GM19240 (cell line): ENCODE data around the gene TMEM165.
"Not testable (repeated sequence)": the region's sequence is repeated elsewhere in the genome, so short reads cannot be mapped to it uniquely, and the experiment has no call there.

ENCODE experiments used
- DNase-seq: peaks from one replicate; pipeline ENCODE4 v3.0.0; 2011; ENCODE audit warnings: low spot score; ENCODE audit not compliant: insufficient read length

TMEM165 gene, protein sequence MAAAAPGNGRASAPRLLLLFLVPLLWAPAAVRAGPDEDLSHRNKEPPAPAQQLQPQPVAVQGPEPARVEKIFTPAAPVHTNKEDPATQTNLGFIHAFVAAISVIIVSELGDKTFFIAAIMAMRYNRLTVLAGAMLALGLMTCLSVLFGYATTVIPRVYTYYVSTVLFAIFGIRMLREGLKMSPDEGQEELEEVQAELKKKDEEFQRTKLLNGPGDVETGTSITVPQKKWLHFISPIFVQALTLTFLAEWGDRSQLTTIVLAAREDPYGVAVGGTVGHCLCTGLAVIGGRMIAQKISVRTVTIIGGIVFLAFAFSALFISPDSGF

DNA sequence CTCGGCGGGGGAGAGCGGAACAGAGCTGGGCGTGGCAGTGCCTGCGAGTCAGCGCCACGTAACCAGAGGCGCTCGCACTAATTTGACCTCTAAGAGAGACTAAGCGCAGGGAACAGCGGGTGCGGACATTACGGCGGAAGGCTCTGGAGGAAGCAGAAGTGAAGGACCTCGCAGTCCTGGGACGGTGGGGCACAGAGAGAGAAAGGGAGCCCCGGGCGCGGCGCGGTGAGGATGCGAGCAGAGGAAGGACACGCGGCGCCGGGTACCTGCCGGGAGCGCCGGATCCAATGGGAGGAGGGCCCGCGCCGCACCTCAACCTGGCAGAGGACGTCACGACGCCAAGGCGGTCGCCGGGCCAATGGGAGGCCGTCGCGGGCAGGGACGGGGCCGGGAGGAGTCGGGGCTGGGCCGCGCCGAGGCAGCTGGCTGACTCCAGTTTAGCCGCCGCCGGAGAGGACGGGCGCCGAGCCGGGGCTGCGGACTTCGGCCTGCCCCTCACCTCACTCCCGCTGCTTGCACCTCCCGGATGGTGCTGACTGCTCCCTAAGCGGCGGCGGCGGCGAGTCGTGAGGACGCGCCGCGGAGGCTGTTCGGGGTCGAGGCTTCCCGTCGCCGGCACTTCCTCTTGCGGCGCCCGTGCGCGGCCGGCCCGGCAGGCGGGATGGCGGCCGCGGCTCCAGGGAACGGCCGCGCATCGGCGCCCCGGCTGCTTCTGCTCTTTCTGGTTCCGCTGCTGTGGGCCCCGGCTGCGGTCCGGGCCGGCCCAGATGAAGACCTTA lies at the start of gene TMEM165:
Gene TMEM165 (plus strand): TSS at position 429 of the 779 bp plus-strand sequence. CDS start 233 bp downstream, at position 662.
- DNase-seq, result peak; percentile 82

DNA sequence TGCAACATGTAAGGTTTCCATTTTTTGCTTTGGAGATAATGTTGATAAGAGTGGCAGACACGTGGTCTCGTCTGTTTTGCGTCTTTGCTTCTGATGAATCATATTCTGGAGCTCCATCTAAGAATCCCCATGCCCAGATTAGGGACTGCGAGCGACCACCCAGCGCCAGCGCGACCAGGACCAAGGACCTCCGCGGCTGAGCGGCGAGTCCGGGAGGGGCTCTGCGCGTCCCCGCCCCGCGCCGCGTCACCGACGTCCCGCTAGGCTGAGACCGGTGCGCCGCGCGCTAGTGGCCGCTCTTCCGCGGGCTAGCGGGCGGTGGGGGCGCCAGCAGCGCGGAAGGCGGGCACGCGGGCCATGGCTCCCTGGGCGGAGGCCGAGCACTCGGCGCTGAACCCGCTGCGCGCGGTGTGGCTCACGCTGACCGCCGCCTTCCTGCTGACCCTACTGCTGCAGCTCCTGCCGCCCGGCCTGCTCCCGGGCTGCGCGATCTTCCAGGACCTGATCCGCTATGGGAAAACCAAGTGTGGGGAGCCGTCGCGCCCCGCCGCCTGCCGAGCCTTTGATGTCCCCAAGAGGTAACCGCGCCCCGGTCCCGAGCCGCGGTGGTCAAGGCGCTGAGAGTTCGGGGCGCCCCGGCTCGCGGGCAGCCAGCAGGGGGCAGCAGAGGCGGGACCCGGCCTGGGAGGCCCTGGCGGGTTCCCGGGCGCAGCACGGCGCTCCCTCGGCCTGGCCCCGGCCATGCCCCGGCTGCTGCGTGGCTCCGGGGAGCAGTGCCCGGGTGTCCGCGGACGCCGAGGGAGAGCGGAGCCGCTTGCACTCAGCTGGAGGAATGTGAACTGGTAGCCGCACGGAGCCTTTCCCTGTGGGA lies 49.5 kb upstream of the TMEM165 start, which contains the start of gene SRD5A3:
Gene SRD5A3 (plus strand): TSS at position 263 of the 871 bp plus-strand sequence. CDS start 95 bp downstream, at position 358.
- DNase-seq, result peak; percentile 75

DNA sequence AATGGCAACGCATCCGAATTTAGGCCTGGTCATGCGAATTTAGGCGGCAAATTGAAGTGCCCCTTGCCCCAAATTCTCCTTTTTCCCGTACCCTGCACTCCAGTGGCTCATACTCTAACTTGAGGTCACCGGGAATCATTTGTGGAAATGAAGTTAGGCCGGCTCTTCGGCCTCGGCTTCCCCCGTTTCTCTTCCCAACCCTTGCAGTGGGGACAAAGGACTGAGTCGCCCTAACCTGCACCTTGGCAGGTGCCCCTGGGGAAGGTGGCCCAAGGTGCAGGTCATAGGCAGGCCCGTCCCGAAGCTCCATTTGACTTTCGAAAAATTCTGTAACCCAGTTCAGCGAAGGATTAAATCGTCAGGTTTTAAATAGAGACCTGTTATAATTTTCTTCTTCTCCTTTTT lies 48.9 kb upstream of the TMEM165 start:
- no peak for DNase-seq

DNA sequence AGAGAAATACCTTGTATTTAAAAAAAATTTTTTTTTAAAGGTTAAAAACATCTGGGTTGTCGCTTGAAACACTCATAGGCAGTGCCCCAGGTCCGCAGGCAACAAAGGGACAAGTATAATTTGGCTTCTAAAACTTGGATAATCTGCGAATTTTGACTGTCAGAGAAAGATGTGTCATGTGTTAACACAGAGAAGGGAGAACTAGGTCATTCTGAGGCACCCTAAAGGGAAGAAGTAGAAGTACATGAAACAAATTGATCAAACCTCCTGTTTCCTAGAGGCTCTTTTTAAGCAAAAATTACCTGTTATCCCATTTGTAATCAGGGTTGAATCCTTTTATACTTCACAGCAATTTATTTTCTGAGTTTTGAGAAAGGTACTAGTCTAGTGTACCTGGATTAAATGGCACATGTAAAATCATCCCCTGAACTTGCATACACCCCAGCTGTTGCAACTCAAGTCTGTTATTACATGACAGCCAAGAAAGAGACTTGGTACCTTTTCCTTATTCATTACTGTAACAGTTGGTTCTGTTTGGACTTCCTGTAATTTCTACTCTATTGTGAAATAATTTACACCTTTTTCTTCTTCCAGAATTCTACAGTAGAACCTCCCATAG lies 48.0 kb upstream of the TMEM165 start:
- no peak for DNase-seq

DNA sequence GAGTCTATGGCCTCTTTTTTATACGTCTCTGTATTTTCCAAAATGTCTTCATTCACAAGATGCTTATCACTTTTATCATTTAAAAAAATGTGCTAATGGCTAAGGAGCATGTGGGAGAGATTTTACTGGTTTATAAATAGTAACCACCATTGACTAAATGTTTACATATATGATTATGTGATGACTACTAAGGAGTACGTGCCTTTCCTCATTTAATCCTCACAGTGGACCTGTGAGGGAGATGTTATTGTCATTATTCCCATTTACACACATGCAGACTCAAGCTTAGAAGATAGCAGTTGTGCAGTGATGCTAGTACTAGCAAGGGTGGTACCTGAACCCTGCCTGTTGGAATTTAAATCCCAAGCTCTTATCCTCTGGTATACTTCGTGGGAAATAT lies 47.3 kb upstream of the TMEM165 start:
- no peak for DNase-seq

DNA sequence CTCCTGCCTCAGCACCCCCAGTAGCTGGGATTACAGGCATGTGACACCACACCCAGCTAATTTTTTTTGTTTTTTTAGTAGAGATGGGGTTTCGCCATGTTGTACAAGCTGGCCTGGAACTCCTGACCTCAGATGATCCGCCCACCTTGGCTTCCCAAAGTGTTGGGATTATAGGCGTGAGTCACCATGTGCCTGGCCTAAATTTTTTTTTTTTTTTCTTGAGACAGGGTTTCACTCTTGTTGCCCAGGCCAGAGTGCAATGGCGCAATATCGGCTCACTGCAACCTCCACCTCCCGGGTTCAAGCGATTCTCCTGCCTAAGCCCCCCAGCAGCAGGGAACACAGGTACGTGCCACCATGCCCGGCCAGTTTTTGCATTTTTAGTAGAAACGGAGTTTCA lies 44.9 kb upstream of the TMEM165 start:
- DNase-seq, result not testable (repeated sequence)

DNA sequence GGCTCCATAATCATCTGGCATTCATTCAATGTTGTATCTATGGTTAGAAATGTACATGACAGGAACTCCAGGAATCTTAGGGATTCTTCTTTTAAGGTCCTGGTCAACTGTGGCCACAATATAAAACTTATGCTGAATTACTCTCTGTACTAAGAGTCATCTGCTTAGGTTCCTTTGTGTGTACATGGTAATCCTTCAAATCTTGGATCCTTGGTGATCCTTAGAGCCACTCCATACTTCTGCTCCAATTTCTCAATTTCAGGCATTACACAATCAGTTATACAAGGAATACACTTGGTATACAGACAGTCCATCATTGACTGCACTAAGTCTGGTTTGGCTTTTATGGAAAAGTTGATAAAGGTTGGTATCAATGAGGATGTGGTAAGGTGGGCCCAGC lies 43.9 kb upstream of the TMEM165 start:
- DNase-seq, result no peak

DNA sequence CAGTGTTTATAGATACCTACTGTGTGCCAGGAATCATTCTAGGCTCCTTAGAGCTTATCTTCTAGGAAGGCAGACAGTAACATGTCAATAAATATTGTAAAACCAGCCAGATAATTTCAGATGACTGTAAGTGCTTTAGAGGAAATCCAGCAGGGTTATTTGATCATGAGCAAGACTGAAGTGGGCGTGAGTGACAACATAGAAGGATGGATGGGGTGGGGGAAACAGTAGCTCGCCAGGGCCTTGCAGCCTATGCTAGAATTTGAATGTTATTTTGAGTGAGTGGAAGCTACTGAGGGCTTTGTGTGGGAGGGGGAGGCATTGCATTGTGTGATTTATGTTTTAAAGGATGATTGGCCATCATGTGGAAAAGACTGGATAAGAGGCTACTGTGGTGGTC lies 43.0 kb upstream of the TMEM165 start:
- no peak for DNase-seq

DNA sequence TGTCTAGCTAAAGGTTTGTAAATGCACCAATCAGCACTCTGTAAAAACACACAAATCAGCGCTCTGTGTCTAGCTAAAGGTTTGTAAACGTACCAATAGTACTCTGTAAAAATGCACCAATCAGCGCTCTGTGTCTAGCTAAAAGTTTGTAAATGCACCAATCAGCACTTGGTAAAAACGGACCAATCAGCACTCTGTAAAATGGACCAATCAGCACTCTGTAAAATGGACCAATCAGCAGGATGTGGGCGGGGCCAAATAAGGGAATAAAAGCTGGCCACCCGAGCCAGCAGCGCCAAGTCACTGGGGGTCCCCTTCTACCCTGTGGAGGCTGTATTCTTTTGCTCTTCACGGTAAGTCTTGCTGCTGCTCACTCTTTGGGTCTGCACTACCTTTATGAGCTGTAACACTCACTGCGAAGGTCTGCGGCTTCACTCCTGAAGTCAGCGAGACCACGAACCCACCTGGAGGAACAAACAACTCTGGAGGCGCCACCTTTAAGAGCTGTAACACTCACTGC lies 42.5 kb upstream of the TMEM165 start:
- DNase-seq, result not testable (repeated sequence)

DNA sequence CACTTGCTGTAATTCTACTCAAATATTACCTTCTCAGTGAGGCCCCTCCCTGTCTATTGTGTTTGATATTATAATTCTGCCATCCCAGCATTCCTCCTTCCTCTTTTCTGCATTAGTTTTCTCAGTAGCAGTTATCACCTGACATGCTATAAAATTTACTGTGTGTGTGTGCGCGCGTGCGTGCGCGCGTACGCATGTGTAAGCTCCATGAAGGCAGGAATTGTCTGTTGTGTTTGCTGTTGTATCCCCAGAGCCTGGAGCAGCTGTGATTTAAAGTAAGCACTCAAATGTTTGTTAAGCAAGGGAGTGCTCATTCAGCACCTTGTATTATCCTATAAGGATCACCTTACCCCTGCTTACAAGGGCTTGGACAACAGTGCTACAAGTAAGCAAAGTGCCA lies 41.1 kb upstream of the TMEM165 start:
- no peak for DNase-seq

DNA sequence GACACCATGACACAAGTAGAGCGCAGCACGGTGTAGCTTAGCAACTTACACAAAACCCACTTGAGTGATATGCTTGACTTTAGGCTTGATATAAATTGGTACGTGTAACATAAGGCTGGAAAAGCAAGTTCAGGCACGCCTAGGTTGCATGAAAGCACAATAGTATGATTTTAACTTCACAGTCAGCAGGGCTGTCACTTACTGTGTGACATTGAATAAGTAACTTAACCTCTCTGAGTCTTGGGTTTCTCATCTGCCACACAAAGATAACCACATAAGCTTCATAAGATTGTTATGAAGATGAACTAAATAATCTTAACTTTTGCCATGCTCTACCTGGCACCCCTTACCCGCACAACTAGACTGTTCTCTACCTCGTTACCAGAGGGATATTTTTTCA lies 40.2 kb upstream of the TMEM165 start:
- DNase-seq, result no peak

DNA sequence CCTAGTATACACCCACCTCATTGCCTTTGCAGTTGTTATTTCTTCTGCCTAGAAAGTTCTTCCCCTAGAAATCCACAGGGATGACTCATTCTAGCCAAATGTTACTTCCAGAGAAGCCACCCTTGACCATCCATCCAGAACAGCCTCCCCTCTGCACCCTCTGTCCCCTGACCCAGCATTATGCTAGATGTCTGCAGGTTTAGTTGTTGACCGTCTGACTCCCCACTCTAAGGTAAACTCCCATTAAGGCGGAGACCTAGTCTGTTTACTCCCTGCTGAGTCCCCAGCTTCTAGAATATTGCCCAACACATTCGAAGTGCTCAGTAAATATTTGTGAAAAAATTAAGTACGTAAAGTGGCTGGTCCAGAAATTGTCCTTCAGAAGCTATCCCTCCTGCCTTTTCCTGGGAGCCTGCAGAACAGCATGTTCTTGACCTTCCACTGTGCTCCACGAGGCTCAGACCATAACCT lies 38.7 kb upstream of the TMEM165 start:
- DNase-seq, result no peak

DNA sequence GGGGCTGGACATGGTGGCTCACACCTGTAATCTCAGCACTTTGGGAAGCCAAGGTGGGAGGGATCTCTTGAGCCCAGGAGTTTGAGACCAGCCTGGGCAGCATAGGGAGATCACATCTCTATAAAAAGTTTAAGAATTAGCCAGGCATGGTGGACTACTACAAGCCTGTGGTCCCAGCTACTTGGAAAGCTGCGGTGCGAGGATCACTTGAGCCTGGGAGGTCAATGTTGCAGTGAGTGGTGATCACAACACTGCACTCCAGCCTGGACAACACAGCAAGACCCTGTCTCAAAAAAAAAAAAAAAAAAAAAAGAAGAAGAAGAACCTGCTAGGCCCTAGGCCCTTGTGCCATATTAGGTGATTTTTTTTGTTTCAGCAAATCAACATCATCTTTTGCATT lies 37.5 kb upstream of the TMEM165 start:
- DNase-seq, result no peak

DNA sequence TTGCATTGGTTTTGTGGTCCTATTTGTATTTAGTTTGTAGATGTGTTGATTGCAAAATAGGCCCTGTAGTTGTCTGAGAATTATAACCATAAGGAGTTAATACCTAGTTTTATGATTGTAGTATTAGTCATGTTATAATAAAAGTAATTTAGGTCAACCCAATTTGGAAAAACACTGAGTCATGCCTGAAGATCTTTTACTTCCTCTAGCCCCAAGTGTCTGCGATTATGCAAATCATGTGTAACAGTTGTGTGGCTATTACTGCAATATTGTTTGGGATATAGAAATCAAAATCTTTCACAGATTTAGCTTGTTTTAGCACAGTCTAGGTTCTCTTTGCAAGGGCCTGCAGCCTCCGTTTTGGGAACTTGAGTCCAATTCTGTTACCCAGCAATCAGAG lies 37.1 kb upstream of the TMEM165 start:
- peak; percentile 14 for DNase-seq

DNA sequence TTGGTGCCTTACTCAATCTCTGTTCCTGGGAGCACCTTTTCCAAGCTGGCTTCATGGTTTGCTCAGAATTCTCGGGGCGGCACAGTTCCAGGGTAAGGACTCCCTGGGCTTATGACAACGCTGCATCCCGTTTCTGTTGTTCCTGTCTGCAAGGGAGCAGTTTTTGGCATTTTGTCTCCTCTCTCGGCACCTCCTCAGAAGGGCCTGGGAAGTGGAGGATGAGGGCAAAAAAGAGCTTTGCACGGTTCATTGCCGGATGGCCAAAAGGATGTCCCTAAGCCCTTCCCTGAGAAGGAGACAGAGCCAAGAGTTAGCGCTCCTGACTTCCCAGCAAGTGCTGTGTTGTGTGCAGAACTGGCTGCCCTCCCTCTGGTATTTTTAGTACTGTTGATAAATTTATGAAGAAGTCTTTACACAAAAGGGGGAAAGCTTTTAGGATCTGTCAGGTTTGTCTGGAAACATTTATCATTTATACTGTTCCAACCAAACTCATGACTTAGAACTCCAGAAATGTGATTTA lies 36.3 kb upstream of the TMEM165 start:
- no peak for DNase-seq

DNA sequence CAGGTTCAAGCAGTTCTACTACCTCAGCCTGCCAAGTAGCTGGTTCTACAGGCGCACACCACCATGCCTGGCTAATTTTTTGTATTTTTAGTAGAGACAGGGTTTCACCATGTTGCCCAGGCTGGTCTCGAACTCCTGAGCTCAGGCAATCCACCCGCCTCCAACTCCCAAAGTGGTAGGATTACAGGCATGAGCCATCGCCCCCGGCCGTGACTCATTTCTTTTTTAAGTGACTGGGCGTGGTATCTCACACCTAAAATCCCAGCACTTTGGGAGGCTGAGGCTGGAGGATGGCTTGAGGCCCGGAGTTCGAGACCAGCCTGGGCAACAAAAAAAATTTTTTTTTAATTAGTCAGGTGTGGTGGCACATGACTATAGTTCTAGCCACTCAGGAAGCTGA lies 32.8 kb upstream of the TMEM165 start:
- not testable (repeated sequence) for DNase-seq

DNA sequence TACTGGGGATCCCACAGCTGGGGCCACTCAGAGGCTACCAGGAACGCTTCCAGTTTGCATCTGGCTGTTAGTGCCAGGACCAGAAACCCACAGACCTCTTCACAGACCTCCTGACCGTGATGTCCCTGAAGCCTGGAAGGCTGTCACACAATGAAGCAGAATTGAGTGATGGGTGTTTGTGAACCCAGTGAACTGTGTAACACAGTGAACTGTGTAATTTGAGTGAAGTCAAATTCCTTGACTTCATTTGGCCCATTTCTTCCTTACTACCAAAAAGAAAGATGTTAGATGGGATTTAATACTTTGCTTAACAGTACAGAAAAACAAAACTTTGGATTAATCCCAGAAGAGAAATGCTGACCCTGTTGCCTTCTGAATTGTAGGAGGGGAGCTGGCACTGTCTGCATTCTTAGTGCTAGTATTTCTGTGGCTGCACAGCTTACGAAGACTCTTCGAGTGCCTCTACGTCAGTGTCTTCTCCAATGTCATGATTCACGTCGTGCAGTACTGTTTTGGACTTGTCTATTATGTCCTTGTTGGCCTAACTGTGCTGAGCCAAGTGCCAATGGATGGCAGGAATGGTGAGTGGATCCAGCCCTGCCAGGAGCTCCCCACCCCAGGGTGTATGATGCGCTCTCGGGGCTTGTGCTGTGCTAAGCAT lies 31.9 kb upstream of the TMEM165 start:
- DNase-seq, result no peak

DNA sequence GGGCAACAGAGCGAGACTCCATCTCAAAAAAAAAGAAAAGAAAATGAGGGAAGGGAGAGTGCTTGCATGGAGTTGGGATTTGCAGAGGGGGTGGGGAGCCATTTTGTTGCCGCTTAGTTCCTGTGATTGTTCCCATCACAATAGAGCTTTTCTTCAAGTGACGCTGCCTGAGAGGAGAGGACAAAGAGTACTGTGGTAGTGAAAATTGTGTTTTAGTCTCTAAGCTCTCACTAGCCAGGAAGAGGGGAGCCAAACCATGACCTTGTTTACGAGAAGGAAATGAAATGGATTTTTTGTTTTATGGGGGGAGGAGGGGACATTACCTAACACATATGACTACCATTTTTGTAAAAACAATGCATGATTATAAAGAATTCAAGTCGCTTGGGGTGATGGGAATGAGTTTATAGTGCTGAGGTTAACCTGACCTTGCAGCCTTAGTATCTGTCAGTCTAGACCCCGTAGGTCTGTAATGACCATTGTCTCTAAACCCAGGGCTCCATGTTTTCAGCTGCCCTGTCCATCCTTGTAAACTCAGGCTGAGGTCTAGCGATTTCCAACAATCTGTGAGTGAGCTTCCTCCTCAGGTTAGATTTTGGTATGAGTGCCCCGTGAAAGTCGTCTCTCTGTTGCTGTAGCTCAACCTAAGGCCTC lies 30.9 kb upstream of the TMEM165 start:
- DNase-seq, result no peak

DNA sequence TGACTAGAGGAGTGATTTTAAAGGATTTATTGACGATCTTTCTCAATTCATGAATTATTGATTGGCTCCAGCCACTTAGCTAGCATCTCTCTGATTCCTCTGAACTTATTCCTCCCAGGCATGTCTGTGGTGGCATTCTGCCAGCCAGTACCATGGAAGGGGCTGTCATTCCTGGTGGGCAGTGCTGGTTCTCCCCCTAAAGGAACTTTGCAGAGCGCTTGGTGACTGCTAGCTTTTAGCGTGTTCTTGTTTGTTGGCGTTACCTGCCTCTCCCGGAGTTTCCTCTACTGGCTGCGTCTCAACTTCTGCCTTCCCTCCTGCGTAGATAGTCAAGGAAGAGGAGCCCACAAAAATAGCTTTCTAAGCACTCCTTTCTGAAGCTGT lies 30.4 kb upstream of the TMEM165 start:
- no peak for DNase-seq

DNA sequence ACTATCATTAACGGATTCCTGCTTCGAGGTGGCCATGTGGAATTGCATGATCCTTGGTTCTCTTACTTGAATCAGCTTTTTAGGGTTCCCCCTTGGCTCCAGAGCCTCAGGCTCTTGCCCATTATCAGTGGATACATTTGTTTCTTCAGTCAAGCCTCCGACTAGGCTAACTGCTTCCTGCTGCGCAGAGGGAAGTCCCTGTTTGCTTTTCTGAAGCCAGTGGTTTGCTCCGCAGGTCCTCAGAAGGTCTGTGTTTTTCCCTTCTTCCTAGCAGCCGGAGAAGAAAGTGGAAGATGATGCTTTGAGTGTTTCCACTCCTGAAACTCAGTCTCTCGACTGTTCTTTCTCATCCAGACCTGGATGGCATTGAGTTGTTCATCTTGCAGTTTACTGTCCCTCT lies 29.1 kb upstream of the TMEM165 start:
- no peak for DNase-seq
